Activated CD4-positive, alpha-beta T cell treated with anti-CD3 and anti-CD28 coated beads, Interleukin-2, amount 50 U/mL, for 16 hours (primary cell): ENCODE data around the gene C16orf95.
"Not testable (repeated sequence)": the region's sequence is repeated elsewhere in the genome, so short reads cannot be mapped to it uniquely, and the experiment has no call there.

Experiments
- DNase-seq: peaks from one replicate; pipeline ENCODE4 v3.0.0-alpha.2; 2020

Gene C16orf95

DNA sequence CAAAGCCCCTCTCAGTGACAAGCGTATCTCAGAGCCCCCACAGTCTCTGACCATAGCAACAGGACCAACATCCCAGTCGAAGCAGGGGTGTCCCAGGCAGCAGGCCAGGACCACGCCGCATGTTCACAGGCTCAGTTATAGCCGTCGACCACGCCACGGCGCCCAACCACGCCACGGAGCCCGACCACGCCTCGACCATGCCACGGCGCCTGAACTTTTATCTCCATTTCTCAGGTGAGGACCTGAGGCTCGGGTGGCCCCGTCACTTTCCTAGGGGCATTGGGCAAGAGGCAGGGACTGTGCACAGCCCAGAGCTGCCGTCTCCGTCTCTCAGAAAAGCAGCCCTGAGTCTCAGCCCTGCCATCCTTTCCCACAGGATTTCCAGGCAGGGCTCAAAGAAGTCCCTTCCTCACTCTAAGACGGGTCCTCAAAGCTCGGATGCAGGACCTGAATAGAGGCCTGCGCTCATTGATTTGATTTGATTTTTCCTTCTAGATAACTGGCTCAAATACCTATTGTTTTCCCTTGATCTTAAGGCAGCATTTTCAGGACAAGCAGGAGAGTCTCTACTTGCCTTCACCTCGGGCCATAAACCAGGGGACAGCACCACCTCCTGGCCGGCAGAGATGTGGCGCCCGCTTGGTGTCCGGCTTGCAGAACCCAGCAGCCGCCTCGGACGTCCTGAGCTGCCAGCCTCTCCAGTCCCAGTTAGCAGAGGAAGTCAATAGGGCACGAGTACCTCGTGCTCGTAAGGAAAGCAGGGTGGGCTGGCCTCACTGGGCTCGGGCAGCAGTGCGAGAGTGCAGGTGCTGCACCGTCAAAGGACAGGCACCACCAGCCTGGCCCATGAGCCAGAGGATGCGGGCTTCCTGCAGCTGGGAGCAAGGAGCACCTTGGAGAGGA lies 38.8 kb downstream of the C16orf95 start:
- DNase-seq: peak; percentile 73

GRCh38 chr16:87276924-87277323 lies 40.3 kb downstream of the C16orf95 start:
- no peak for DNase-seq

DNA sequence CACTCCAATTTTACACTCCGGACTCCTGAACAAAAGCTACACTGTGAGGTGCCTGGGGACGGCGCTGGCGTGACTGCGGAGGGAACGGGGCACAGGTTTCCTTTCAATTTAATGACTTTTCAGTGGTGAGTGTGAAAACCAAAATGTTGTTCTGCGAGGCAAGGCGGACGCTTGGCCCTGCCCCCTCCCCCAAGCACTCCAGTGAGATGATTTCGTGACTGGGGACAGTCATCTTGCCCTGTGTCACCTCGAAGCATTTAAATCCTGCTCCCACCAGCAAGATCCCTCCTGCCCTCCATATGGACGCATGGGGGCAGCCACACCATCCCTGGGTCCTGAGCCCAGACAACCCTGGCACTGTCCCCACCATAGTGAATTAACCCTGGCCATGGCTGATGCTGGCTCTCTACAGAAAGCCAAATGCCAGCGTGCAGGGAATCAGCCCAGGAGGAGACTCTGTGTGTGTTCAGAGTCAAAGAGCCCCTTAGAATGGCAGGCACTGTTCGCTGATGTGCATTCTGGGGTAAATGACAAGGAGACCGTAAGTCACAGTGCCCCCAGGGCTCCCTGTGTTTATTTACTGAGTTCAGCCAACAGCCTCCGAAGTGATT lies 41.0 kb downstream of the C16orf95 start:
- DNase-seq: peak; percentile 29

- no peak for DNase-seq
Observed at GRCh38 chr16:87274794-87275193, 42.4 kb downstream of the C16orf95 start.

GRCh38 chr16:87273471-87274030 lies 43.6 kb downstream of the C16orf95 start:
- no peak for DNase-seq

GRCh38 chr16:87271256-87271655 lies 45.9 kb downstream of the C16orf95 start:
- no peak for DNase-seq

DNA sequence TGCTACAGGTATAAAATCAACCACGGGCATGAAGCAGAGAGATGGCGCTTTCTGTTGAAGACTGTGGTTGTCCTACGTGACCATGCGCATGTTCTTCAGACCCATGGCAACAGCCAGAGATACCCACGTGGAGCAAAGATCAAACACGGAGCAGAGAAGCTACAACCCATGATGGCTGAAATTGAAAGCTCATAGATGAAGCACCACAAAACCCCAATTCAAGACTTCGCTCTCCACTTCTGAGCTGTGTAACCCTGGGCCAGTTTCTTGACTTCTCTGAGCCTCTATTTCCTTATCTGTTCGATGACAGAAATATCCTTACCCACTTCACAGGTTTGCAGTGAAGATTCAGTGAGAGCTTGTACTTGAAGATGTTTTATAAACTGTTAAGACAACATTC lies 49.6 kb downstream of the C16orf95 start:
- no peak for DNase-seq

DNA sequence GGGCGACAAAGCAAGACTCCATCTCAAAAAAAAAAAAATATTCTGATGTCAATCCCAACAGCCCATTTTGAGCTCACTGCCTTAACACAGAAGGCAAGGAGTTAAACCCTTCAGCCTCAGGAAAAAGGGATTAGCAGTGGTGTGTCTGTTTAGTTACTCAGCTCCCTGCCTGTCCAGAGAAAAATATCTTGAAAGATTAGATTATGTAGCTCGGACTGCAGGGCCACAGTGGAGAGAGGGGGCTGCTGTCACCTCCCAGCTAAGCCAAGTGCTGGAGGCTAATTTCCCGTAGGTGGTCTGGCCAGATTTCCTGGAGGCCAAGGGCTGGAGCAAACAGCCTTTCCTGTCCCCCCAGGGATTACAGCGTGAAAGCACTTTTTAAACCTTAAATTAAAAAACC lies 50.3 kb downstream of the C16orf95 start:
- DNase-seq: no peak

DNA sequence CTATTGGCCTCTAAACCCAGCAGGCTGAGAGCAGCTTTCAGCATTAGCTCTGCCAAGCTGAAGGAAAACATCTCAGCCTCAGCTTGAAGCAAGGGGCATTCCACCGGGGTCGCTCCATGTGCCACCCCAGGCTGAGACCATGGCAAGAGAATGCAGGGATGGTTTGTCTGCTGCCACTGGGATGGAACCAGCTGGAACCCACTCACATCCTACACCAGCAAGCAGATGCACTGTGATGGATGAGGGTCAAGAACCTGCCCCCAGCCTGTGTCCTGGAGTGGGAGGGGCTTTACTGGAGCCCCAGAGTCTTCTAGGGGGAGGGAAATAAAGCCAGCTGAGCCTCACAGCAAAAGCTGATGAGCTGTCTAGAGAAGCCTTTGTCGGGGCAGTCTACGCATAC lies 51.9 kb downstream of the C16orf95 start:
- DNase-seq: no peak

DNA sequence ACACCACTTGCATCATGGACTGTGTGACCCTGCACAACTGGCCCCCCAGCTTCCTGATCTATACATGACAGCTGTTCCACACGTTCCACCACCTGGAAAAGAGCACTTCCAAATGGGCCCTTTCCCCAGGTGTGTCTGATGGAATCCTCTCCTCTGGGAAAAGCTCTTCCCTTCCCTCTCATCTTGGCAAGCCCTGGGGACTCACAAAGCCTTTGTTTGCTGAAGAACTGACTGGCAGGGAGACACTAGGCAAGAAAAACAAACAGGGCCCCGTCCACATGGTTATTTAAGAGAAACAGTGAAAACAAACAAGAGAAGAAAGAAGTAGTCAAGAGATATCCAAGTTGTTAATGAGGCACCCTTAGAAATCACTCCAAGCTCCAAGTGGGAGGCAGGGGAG lies 52.6 kb downstream of the C16orf95 start:
- DNase-seq: no peak

GRCh38 chr16:87263418-87264052 lies 53.7 kb downstream of the C16orf95 start:
- DNase-seq: no peak

DNA sequence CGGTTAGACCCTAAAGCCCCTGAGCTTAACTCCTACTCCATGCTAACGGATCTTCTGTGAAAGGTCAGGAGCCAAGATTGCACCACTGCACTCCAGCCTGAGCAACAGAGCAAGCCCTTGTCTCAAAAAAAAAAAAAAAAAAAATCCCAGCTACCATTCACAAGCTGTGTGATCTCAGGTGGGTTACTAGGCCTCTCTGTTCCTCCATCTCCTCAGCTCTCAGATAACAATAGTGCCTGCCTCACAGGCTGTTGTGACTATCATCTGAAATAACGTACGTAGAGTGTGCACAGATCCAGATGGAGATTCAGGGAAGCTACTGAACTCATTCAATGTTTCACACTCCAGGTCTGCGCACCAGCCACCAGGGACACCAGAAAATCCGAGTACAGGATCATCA lies 57.8 kb downstream of the C16orf95 start:
- DNase-seq: no peak

DNA sequence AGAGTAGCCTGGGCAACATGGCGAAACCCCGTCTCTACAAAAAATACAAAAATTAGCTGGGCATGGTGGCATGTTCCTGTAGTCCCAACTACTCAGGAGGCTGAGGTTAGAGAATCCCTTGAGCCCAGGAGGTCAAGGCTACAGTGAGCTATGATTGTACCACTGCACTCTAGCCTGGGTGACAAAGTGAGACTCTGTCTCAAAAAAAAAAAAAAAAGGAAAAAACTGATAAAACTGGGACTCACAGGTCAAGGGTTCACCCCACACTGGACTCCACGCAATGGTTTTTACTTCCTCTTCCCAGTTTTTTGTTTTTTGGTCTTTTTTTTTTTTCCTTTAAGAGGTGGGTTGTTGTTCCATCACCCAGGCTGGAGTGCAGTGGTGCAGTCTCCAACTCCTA lies 58.5 kb downstream of the C16orf95 start:
- DNase-seq: not testable (repeated sequence)

GRCh38 chr16:87255866-87256265 lies 61.3 kb downstream of the C16orf95 start:
- no peak for DNase-seq

GRCh38 chr16:87254734-87255133 lies 62.5 kb downstream of the C16orf95 start:
- no peak for DNase-seq

DNA sequence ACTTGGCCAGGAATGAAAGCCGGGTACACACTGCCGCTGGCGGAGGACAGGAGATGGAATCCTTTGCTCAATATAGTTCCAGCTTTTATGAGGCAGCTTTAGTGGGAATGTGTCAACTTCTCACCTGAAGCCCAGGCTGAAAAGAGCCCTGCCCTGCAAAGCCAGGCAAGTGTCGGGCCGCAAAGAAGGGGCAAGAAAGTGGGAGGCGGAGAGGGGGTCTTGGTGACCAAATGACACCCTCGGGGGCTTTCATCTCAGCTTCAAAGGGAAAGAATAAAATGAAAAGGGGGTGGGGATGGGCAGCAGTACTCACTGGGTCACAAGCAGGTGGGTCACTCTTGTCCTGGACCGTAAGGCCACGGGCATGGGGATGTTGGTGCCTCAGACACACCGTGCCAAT lies 62.9 kb downstream of the C16orf95 start:
- DNase-seq: no peak

- no peak for DNase-seq
Observed at GRCh38 chr16:87253536-87253935, 63.7 kb downstream of the C16orf95 start.
